Ectodermal cell (in vitro differentiated cells): ENCODE data around the gene TSPAN18.

Experiments
- H3K27ac ChIP-seq: 2 replicates; pipeline ENCODE4 v1.7.0; 2013; ENCODE audit warnings: mild to moderate bottlenecking, low read depth, low read length; ENCODE audit not compliant: insufficient read depth, poor library complexity, severe bottlenecking
- H3K27me3 ChIP-seq: 2 replicates; pipeline ENCODE4 v1.7.0; 2013; ENCODE audit warnings: mild to moderate bottlenecking, low read length; ENCODE audit not compliant: insufficient read depth, control insufficient read depth, poor library complexity, severe bottlenecking
- H3K36me3 ChIP-seq: one replicate; pipeline ENCODE4 v1.7.0; 2013; ENCODE audit warnings: low read length; ENCODE audit not compliant: control insufficient read depth, insufficient read depth
- H3K4me1 ChIP-seq: one replicate; pipeline ENCODE4 v1.7.0; 2013; ENCODE audit warnings: low read length; ENCODE audit not compliant: control insufficient read depth, insufficient read depth
- H3K4me3 ChIP-seq: 2 replicates; pipeline ENCODE4 v1.7.0; 2013; ENCODE audit warnings: low read depth, low read length, control low read depth; ENCODE audit not compliant: insufficient read depth
- H3K9me3 ChIP-seq: 2 replicates; pipeline ENCODE4 v1.7.0; 2013; ENCODE audit warnings: mild to moderate bottlenecking, low read length, moderate library complexity; ENCODE audit not compliant: control insufficient read depth
- WGBS, 2 experiments: methylation state at CpG; one replicate each; pipeline ENCODE4 v1.1.7; 2013; ENCODE audit warnings: missing lambda C conversion rate in 2 of 2; 5-methylcytosine and 5-hydroxymethylcytosine counted together

Gene TSPAN18

DNA sequence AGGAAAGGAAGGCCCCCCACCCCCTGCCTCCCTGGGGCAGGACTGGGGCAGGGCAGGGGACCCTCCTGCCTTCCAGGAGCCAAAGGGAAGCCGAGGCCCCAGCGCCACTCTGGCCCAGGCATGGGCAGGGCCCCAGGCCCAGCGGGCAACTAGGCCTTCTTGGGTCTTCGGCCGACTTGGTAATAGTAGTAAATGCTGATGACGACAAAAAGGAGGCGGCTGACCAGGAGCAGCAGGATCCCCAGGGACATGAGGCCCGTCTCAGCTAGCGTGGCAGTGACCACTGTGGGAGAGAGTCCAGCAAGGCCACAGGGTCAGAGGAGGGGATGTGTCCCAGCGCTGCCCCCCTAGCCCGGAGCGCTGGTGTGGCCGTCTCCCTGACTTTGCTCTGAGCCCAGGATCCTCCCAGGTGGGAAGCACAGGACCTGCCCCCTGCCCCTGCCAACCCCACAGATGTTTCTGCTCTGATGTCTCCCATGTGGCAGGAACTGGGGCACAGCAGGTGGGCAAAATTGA lies 208.0 kb downstream of the TSPAN18 start:
- no peak overlapping the region for H3K4me3 ChIP-seq
- H3K9me3 ChIP-seq, result no peaks in the 10 kb centered on the region
- H3K36me3 ChIP-seq, result no peaks in the 10 kb centered on the region
- H3K27me3 ChIP-seq, result no peaks in the 10 kb centered on the region
- 92 to 93% methylated on average over 13 of the region's 13 CpGs for WGBS, 2 experiments
- H3K4me1 ChIP-seq, result peaks cover 15% of the 10 kb centered on the region
- no peak overlapping the region for H3K27ac ChIP-seq

DNA sequence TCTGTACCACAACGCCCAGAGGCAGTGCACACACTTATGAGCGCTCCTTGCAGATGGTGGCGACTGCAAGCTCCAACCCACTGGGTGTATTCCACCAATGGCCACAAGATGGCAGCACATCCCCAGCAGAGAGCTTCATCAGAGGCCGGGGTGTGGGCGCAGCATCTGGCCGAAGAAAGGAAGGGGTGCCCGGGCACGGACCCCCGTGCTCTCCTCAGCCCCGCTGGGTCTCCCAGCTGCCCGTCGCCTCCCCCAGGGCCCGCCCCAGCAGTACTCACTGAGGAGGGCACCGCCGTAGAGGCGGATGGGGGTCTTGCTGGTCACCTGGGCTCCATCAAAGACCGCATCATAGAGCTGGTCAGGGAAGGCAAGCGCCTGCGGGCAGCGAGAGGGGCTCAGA lies 209.8 kb downstream of the TSPAN18 start:
- no peak overlapping the region for H3K4me3 ChIP-seq
- no peak overlapping the region for H3K27ac ChIP-seq
- H3K27me3 ChIP-seq, result no peaks in the 10 kb centered on the region
- H3K4me1 ChIP-seq, result peaks cover 8% of the 10 kb centered on the region
- no peaks in the 10 kb centered on the region for H3K9me3 ChIP-seq
- H3K36me3 ChIP-seq, result peaks cover 6% of the 10 kb centered on the region
- WGBS, 2 experiments, result 35 to 40% methylated on average over 20 of the region's 20 CpGs

DNA sequence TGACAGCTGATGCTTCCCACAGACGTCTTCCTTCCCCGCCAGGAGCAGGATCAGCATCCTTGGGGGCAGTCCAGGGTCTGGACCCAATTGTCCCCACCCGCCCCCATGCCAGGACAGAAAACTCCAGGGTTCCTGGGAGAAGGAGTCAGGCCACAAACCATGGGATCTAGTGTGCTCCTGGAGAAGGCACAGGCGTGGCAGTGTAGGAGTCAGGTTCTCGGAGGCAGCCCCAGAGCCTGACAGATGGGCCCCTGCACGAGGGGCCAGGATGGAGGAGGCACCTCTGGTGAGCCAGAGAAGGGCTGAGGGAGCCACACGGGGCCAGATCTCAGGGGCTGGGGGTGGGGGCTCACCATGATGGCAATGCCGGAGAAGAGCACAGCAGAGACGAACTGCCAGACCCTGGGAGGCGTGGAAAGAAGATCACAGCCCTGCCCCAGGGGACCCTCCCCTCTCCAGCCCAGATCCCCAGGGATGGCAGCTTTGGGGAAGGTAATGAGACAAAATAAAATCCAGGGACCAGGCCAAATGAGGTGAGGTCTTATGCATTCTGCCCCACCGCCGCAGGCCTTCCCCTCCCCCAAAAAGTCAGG lies 210.3 kb downstream of the TSPAN18 start:
- Histone ChIP-seq H3K27ac (no peak overlapping the region), H3K27me3 (no peaks in the 10 kb centered on the region), H3K4me1 (peaks cover 8% of the 10 kb centered on the region), H3K9me3 (no peaks in the 10 kb centered on the region), H3K36me3 (peaks cover 6% of the 10 kb centered on the region), H3K4me3 (no peak overlapping the region)
- WGBS, 2 experiments, result 73 to 74% methylated on average over 12 of the region's 12 CpGs

DNA sequence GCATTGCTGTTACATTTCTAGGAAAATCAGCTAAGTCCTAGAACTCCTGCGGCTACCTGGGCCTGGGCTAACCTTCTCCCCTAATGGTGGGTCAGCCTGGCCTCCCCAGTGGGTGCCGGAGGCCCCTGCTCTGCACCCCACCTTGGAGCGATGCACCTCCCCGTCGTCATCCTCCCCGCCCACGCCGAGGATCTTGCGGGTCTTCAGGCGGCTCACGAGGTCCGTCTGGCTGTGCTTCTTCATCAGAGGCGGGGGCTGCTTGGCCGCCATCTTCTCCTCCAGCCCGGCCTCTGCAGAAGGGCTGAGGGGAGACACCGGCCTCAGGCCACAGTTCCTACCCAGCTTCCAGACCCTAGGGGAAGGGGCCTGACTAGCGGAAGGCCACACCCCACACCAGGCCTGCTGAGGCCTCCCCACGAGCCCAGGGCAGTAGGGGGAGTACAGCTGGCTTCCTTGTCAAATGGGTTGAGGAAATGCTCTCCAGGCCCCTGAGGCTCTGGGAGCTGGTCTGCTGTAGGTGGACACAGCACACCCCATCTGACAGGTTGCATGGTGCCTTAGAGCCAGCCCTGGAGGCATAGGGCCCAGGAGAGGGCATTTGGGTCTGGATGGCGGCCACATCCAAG lies 211.4 kb downstream of the TSPAN18 start:
- 89 to 90% methylated on average over 19 of the region's 19 CpGs for WGBS, 2 experiments
- Histone ChIP-seq H3K4me3 (no peak overlapping the region), H3K4me1 (peaks cover 16% of the 10 kb centered on the region), H3K9me3 (no peaks in the 10 kb centered on the region), H3K36me3 (peaks cover 6% of the 10 kb centered on the region), H3K27me3 (no peaks in the 10 kb centered on the region), H3K27ac (no peak overlapping the region)

DNA sequence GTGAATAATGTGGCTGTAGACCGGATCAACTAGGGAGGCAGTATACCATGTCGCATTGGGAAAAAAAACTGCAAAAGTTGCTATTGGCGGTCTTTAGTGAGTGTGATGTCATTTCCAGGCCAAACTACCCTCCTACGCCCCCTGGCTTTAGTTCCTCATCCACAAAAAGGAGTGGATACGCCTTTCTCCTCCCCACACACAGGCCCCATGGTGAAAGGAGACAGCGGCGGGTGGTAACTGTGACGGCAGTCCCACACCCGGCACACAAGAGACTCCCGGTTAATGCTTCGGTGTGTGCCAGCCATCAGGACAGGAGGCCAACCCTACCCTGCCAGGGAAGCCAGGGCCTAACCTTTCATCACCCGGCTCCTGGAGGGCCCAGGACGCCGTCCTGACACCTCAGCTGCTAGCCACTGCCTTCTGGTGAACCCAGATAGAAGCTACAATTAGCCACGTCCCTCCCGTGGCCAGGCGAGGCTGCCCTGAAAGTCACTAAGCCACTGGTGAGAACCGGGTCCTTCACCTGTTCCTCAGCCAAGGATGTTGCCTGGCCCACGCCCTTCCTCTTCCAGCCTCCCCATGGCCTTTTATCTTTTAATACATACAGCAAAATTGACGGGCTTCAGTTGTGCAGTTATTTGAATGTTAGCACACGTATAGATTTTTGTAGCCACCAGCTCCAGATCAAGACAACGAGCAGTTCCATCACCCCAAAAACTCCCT lies 213.1 kb downstream of the TSPAN18 start:
- no peak overlapping the region for H3K4me3 ChIP-seq
- H3K4me1 ChIP-seq, result peaks cover 33% of the 10 kb centered on the region
- H3K27me3 ChIP-seq, result no peaks in the 10 kb centered on the region
- H3K36me3 ChIP-seq, result peaks cover 6% of the 10 kb centered on the region
- WGBS, 2 experiments, result 80% methylated on average over 22 of the region's 22 CpGs
- no peaks in the 10 kb centered on the region for H3K9me3 ChIP-seq
- H3K27ac ChIP-seq, result no peak overlapping the region

DNA sequence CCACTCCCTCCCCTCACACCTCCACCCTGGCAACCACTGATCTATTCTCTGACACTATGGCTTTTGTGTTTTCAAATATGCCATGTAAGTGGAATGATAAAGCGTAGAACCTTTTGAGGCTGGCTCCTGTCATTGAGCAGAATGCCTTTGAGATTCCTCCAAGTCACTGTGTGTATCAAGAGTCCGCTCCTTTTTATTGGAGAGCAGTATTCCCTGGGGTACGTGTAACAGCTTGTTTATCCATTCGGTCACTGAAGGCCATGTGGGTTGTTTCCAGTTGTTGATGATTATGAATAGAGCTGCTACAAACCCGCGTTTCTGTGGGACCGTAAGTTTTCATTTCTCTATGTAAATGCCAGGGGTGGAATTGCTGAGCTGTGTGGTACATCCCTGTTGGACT lies 213.6 kb downstream of the TSPAN18 start:
- Histone ChIP-seq H3K36me3 (peaks cover 6% of the 10 kb centered on the region), H3K27me3 (no peaks in the 10 kb centered on the region), H3K27ac (no peak overlapping the region), H3K9me3 (no peaks in the 10 kb centered on the region), H3K4me3 (no peak overlapping the region), H3K4me1 (peaks cover 39% of the 10 kb centered on the region)
- 96 to 97% methylated on average over 7 of the region's 7 CpGs for WGBS, 2 experiments

DNA sequence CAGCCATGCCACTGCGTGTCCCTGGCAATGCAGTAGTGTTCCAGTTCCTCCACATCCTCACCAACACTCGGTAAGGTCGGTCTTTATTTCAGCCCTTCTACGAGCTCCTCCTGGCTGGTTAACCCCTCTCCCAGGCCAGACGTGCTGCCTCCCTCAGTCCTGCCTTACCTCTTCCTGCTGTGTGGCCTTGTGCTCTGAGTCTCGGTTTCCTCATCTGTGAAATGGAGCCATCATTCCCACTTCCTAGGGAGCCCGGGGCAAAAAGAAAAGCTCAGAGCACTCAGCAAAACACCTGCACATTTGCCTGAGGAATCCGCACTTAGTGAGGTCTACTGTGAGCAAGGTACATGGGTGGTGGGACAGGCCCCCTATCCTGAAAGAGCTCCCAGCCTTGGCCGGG lies 214.1 kb downstream of the TSPAN18 start:
- H3K4me3 ChIP-seq, result no peak overlapping the region

DNA sequence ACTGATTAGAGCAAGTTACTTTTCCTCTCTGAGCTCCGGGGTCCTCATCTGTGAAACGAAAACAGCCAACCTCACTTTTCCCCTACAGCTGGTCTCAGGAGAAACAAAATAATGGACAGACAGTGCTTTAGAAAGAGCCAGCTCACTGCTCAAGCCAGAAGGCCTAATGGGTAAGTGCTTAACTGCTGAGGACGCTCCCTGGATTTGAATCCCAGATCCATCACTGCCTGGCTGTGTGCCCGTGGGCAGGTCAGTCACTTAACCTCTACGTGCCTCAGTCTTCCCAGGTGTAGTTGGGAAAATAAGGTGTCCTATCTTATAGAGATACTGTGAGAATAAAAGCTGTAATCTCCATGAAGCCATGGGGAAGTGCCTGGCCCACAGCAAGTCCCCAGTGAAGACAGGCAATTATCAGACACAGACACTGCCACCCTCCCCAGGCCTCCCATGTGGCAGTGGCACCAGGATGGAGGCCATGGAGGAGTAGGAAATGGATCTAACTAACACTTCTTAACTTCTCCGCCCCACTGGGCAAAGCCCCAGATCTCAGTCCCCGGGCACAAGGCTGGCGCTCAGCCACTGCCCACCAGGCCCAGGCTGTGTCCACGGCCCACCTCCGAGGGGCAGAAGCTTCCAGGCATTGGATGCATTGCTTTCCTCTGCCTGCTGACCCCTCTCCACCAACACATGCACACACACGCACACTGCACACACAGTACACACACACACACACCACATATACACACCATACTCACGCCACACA lies 214.7 kb downstream of the TSPAN18 start:
- Histone ChIP-seq H3K9me3 (no peaks in the 10 kb centered on the region), H3K4me1 (peaks cover 48% of the 10 kb centered on the region), H3K4me3 (no peak overlapping the region), H3K36me3 (peaks cover 6% of the 10 kb centered on the region), H3K27ac (no peak overlapping the region), H3K27me3 (no peaks in the 10 kb centered on the region)
- 91 to 92% methylated on average over 12 of the region's 12 CpGs for WGBS, 2 experiments

More for the DNA sequence above, 214.1 kb downstream of the TSPAN18 start:
- peaks cover 6% of the 10 kb centered on the region for H3K36me3 ChIP-seq
- 94 to 95% methylated on average over 9 of the region's 9 CpGs for WGBS, 2 experiments
- no peaks in the 10 kb centered on the region for H3K9me3 ChIP-seq
- H3K4me1 ChIP-seq, result peaks cover 43% of the 10 kb centered on the region
- H3K27me3 ChIP-seq, result no peaks in the 10 kb centered on the region
- H3K27ac ChIP-seq, result no peak overlapping the region

DNA sequence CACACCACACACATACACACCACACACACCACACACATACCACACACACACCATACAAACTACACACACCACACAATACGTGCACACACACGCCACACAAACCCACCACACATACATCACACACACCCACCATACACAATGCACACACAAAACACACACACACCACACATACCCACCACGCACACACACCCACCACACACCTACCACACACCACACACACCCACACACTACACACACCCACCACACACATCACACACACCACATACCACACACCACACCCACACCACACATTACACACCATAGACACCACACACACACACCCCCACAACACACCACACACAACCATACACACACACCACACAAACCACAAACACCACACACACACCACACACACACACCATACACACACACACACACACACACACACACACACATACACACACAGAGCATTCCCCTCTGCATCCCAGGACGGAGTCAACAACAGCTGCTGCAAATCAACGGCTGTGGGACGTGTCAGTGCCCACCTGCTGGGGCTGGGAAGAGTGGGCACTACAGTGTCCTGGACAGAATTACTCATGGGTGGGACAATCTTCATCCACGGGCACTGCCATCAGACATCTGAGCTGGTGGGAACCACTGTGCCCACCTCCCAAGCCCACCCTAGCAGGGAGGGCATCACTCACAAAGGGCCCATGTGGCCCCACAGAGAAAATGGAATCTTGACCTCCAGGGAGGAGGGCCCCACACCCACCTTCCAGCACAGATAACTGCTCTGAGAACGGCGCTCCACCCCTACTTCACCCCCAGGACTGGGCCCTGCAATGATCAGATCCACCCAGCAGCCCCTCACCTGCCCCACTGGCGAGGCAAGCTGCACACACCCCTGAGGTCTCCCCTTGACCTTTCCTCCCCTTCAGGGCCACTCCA lies 215.5 kb downstream of the TSPAN18 start:
- no peak overlapping the region for H3K4me3 ChIP-seq
- no peaks in the 10 kb centered on the region for H3K27me3 ChIP-seq
- H3K27ac ChIP-seq, result no peak overlapping the region
- 88% methylated on average over 10 of the region's 10 CpGs for WGBS, 2 experiments
- H3K9me3 ChIP-seq, result no peaks in the 10 kb centered on the region
- H3K36me3 ChIP-seq, result peaks cover 6% of the 10 kb centered on the region
- H3K4me1 ChIP-seq, result peaks cover 51% of the 10 kb centered on the region
